Mammary epithelial cell (primary cell): ENCODE data around the gene FILIP1L.

ENCODE experiments used
- EZH2 ChIP-seq: IDR thresholded peaks from 2 replicates; pipeline ENCODE4 v1.6.1; 2012; ENCODE audit warnings: low read length, inconsistent platforms, borderline replicate concordance
- TF ChIP-seq, protein P1 (sequence below), 2 donors: IDR thresholded peaks in 1 of 2; conservative IDR thresholded peaks in 1 of 2; 2 replicates each; pipeline ENCODE4 v1.5.1; 2011 to 2012; ENCODE audit warnings: inconsistent platforms in 2 of 2, low read length in 2 of 2, mild to moderate bottlenecking in 2 of 2, control low read depth in 1 of 2, low read depth in 1 of 2; ENCODE audit not compliant: insufficient read depth in 1 of 2; ENCODE audit errors: extremely low read depth in 1 of 2

DNA sequence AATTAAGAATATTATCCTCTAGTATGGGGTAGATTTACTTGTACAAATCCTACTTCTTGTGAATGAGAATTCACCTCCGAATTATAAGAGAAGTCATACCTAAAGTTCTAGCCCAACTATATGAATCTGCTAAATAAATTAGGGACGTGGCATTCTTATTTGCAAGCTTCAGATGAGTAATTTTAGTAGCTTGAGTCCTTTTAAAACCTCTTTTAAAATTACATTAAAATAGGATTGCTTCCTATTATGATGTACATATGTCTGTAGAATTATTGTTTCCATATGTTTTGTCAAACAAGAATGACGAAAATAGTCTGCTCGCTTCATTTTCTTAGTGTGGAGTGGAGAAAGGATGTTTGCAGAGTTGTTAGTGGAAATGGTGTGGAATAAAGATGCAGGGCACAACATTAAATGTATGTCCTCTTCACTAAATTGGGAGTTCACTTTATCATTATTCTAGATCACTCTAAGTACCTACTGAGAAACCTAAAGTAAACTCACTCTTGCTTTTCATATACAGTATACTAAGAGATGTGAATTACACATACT lies 237.2 kb downstream of the FILIP1L start:
- TF ChIP-seq, protein P1, sequence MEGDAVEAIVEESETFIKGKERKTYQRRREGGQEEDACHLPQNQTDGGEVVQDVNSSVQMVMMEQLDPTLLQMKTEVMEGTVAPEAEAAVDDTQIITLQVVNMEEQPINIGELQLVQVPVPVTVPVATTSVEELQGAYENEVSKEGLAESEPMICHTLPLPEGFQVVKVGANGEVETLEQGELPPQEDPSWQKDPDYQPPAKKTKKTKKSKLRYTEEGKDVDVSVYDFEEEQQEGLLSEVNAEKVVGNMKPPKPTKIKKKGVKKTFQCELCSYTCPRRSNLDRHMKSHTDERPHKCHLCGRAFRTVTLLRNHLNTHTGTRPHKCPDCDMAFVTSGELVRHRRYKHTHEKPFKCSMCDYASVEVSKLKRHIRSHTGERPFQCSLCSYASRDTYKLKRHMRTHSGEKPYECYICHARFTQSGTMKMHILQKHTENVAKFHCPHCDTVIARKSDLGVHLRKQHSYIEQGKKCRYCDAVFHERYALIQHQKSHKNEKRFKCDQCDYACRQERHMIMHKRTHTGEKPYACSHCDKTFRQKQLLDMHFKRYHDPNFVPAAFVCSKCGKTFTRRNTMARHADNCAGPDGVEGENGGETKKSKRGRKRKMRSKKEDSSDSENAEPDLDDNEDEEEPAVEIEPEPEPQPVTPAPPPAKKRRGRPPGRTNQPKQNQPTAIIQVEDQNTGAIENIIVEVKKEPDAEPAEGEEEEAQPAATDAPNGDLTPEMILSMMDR (conservative IDR thresholded peaks at IDR 0.05 in 1 of 2, IDR thresholded peaks at IDR 0.05 in 1 of 2; ENCODE audit: extremely low read depth in 1 of 2, insufficient read depth in 1 of 2, low read depth in 1 of 2, low read length in 2 of 2): no peak
- no peak for TF ChIP-seq EZH2
